HEK293 (cell line): ENCODE results near the gene DCST2.

Source experiments
- CTCF ChIA-PET: fragments of 350-600 bp; formaldehyde crosslinking; extraction: SDS; loops from one replicate; lab custom pipeline; 2021; ENCODE audit warnings: antibody characterized with exemption; lab: Yijun Ruan, JAX
- POLR2A ChIA-PET: fragments of 300-600 bp; formaldehyde crosslinking; extraction: SDS; loops from one replicate; lab custom pipeline; 2020; ENCODE audit warnings: antibody characterized with exemption, inconsistent platforms; lab: Yijun Ruan, JAX
- H3K27ac ChIP-seq: fragments of 200-500 bp; sonication (Bioruptor generic); 2 replicates; pipeline ENCODE4 v1.5.1; 2014; ENCODE audit warnings: low read depth, low read length, control low read depth, inconsistent platforms; ENCODE audit errors: extremely low read depth
- H3K36me3 ChIP-seq, 2 experiments: fragments of 200-500 bp in 1 of 2; sonication (Bioruptor generic) in 1 of 2; 1 replicate in 1 of 2; 2 replicates in 1 of 2; pipeline ENCODE4 v1.5.1; 2014 to 2017; ENCODE audit warnings: inconsistent platforms in 2 of 2, low read length in 2 of 2; ENCODE audit not compliant: control insufficient read depth in 2 of 2, insufficient read depth in 1 of 2
- H3K4me1 ChIP-seq: fragments of 200-500 bp; sonication (Bioruptor generic); 2 replicates; pipeline ENCODE4 v1.5.1; 2014; ENCODE audit warnings: mild to moderate bottlenecking, low read length, inconsistent platforms; ENCODE audit not compliant: control insufficient read depth, insufficient read depth
- H3K4me3 ChIP-seq: 2 replicates; pipeline ENCODE4 v1.5.1; 2011; ENCODE audit warnings: low read depth, mild to moderate bottlenecking, control low read depth, low read length, moderate library complexity
- H3K9me3 ChIP-seq: fragments of 200-500 bp; sonication (Bioruptor generic); 2 replicates; pipeline ENCODE4 v1.5.1; 2014; ENCODE audit warnings: low read depth, low read length, inconsistent platforms; ENCODE audit not compliant: control insufficient read depth, insufficient read depth
- ATF2 ChIP-seq: fragments of 450-650 bp; formaldehyde crosslinking; IDR thresholded peaks from 2 replicates; pipeline ENCODE4 v1.5.1; 2016; ENCODE audit warnings: missing biosample characterization, missing genetic modification characterization, low read depth
- CTCF ChIP-seq: fragments of 450-650 bp; formaldehyde crosslinking; IDR thresholded peaks from 2 replicates; pipeline ENCODE4 v1.5.1; 2016; ENCODE audit warnings: missing biosample characterization, missing genetic modification characterization
- GFI1B ChIP-seq: fragments of 450-650 bp; formaldehyde crosslinking; IDR thresholded peaks from 2 replicates; pipeline ENCODE4 v1.5.1; 2016; ENCODE audit warnings: missing biosample characterization, missing genetic modification characterization
- ZBTB17 ChIP-seq: fragments of 450-650 bp; formaldehyde crosslinking; IDR thresholded peaks from 2 replicates; pipeline ENCODE4 v1.5.1; 2016; ENCODE audit warnings: missing biosample characterization, missing genetic modification characterization
- ZBTB7A ChIP-seq: fragments of 450-650 bp; formaldehyde crosslinking; IDR thresholded peaks from 2 replicates; pipeline ENCODE4 v1.5.1; 2016; ENCODE audit warnings: low read depth, missing biosample characterization, missing genetic modification characterization
- ZIC2 ChIP-seq: fragments of 450-650 bp; formaldehyde crosslinking; IDR thresholded peaks from 2 replicates; pipeline ENCODE4 v1.5.1; 2016; ENCODE audit warnings: missing biosample characterization, missing genetic modification characterization
- ZNF112 ChIP-seq: fragments of 450-650 bp; formaldehyde crosslinking; IDR thresholded peaks from 2 replicates; pipeline ENCODE4 v1.5.0; 2017; ENCODE audit warnings: missing biosample characterization, missing genetic modification characterization
- ZNF132 ChIP-seq: fragments of 450-650 bp; formaldehyde crosslinking; IDR thresholded peaks from 2 replicates; pipeline ENCODE4 v1.5.1; 2017; ENCODE audit warnings: missing biosample characterization, missing genetic modification characterization, borderline replicate concordance
- ZNF140 ChIP-seq: fragments of 450-650 bp; formaldehyde crosslinking; IDR thresholded peaks from 2 replicates; pipeline ENCODE4 v1.5.1; 2016; ENCODE audit warnings: missing biosample characterization, missing genetic modification characterization
- ZNF184 ChIP-seq: fragments of 450-650 bp; IDR thresholded peaks from 2 replicates; pipeline ENCODE4 v1.5.1; 2018; ENCODE audit warnings: missing biosample characterization, mild to moderate bottlenecking, missing genetic modification characterization
- ZNF248 ChIP-seq: fragments of 450-650 bp; formaldehyde crosslinking; IDR thresholded peaks from 2 replicates; pipeline ENCODE4 v1.5.1; 2017; ENCODE audit warnings: missing biosample characterization, missing genetic modification characterization
- ZNF366 ChIP-seq: fragments of 450-650 bp; formaldehyde crosslinking; conservative IDR thresholded peaks from 2 replicates; pipeline ENCODE4 v1.5.1; 2016; ENCODE audit warnings: missing biosample characterization, missing genetic modification characterization
- ZNF513 ChIP-seq: fragments of 450-650 bp; IDR thresholded peaks from 2 replicates; pipeline ENCODE4 v1.5.1; 2018; ENCODE audit warnings: missing biosample characterization, missing genetic modification characterization
- ZNF529 ChIP-seq: fragments of 450-650 bp; formaldehyde crosslinking; IDR thresholded peaks from 2 replicates; pipeline ENCODE4 v1.5.1; 2017; ENCODE audit warnings: missing genetic modification characterization, missing biosample characterization; ENCODE audit not compliant: insufficient replicate concordance
- ZNF747 ChIP-seq: fragments of 450-650 bp; formaldehyde crosslinking; IDR thresholded peaks from 2 replicates; pipeline ENCODE4 v1.5.1; 2016; ENCODE audit warnings: missing biosample characterization, missing genetic modification characterization
- ZNF768 ChIP-seq: fragments of 450-650 bp; formaldehyde crosslinking; IDR thresholded peaks from 2 replicates; pipeline ENCODE4 v1.5.1; 2018; ENCODE audit warnings: missing biosample characterization, mild to moderate bottlenecking, missing genetic modification characterization
- ZNF785 ChIP-seq: fragments of 450-650 bp; formaldehyde crosslinking; IDR thresholded peaks from 2 replicates; pipeline ENCODE4 v1.5.1; 2016; ENCODE audit warnings: missing biosample characterization, missing genetic modification characterization
- ZNF830 ChIP-seq: fragments of 450-650 bp; IDR thresholded peaks from 2 replicates; pipeline ENCODE4 v1.5.0; 2018; ENCODE audit warnings: missing biosample characterization, missing genetic modification characterization, low read depth, mild to moderate bottlenecking, moderate library complexity
- ZNF843 ChIP-seq: fragments of 450-650 bp; formaldehyde crosslinking; IDR thresholded peaks from 2 replicates; pipeline ENCODE4 v1.5.1; 2016; ENCODE audit warnings: missing biosample characterization, missing genetic modification characterization
- ZSCAN23 ChIP-seq: fragments of 450-650 bp; formaldehyde crosslinking; IDR thresholded peaks from 2 replicates; pipeline ENCODE4 v1.5.1; 2016; ENCODE audit warnings: missing biosample characterization, missing genetic modification characterization
- ZXDB ChIP-seq: fragments of 450-650 bp; formaldehyde crosslinking; IDR thresholded peaks from 2 replicates; pipeline ENCODE4 v1.5.1; 2016; ENCODE audit warnings: missing biosample characterization, missing genetic modification characterization
- TF ChIP-seq, protein P1 (sequence below): fragments of 450-650 bp; formaldehyde crosslinking; IDR thresholded peaks from 2 replicates; pipeline ENCODE4 v1.5.1; 2017; ENCODE audit warnings: missing biosample characterization, missing genetic modification characterization
- TF ChIP-seq, protein P2 (sequence below): fragments of 450-650 bp; formaldehyde crosslinking; IDR thresholded peaks from 2 replicates; pipeline ENCODE4 v1.5.1; 2017; ENCODE audit warnings: missing biosample characterization, missing genetic modification characterization
- TF ChIP-seq, protein P3 (sequence below): fragments of 450-650 bp; formaldehyde crosslinking; IDR thresholded peaks from 2 replicates; pipeline ENCODE4 v1.5.0; 2017; ENCODE audit warnings: missing biosample characterization, missing genetic modification characterization, borderline replicate concordance
- TF ChIP-seq, protein P4 (sequence below): fragments of 450-650 bp; formaldehyde crosslinking; optimal IDR thresholded peaks from 2 replicates; pipeline ENCODE3; 2016; ENCODE audit warnings: missing biosample characterization, mild to moderate bottlenecking, missing genetic modification characterization

The DCST2 gene

DNA sequence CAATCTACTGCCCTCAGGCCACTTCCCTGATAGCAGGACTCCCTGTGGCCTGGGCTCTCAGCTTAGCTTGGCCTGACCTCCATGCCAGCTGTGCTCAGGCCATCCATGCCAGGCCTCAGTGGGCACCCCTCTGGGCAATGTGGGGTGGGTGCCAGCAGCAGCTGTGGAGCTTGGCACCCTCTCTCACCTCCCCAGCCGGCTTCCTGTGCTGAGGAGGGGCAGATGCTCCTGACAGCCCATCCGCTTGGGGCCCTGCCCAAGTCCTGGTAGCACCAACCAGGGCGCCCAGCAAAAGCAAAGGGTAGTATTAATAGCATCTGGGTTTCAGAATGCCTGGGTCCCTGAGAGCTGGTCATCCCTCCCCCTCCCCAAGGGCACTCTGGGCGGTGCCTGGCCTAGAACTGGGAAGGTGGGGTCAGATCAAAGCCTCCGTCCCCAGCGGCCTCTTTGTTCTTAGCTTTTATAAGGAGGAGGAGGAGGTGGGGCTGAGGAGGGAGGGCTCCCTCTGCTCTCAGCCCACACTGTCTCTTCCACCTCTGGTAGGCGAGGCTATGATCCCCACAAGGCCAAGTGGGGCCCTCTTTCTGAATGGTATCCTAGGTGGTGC is 36.1 kb upstream of the DCST2 start (continued):
- TF ChIP-seq ZNF513 (tag by site-specific recombination): peak; percentile 62
- TF ChIP-seq ZNF112 (tag by site-specific recombination): no peak
- no peak for TF ChIP-seq ZNF366 (tag by site-specific recombination)
- TF ChIP-seq, protein P1, sequence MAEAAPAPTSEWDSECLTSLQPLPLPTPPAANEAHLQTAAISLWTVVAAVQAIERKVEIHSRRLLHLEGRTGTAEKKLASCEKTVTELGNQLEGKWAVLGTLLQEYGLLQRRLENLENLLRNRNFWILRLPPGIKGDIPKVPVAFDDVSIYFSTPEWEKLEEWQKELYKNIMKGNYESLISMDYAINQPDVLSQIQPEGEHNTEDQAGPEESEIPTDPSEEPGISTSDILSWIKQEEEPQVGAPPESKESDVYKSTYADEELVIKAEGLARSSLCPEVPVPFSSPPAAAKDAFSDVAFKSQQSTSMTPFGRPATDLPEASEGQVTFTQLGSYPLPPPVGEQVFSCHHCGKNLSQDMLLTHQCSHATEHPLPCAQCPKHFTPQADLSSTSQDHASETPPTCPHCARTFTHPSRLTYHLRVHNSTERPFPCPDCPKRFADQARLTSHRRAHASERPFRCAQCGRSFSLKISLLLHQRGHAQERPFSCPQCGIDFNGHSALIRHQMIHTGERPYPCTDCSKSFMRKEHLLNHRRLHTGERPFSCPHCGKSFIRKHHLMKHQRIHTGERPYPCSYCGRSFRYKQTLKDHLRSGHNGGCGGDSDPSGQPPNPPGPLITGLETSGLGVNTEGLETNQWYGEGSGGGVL (tag by site-specific recombination): peak; percentile 35; the same call in 1 of the 2 replicates
- TF ChIP-seq ZNF747 (tag by site-specific recombination): no peak
- TF ChIP-seq, protein P2, sequence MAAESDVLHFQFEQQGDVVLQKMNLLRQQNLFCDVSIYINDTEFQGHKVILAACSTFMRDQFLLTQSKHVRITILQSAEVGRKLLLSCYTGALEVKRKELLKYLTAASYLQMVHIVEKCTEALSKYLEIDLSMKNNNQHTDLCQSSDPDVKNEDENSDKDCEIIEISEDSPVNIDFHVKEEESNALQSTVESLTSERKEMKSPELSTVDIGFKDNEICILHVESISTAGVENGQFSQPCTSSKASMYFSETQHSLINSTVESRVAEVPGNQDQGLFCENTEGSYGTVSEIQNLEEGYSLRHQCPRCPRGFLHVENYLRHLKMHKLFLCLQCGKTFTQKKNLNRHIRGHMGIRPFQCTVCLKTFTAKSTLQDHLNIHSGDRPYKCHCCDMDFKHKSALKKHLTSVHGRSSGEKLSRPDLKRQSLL (tag by site-specific recombination): no peak
- TF ChIP-seq ZNF529 (tag by site-specific recombination): no peak
- TF ChIP-seq CTCF (tag by site-specific recombination): no peak

GRCh38 chr1:155068599-155068998 is 35.0 kb upstream of the DCST2 start:
- H3K4me3 ChIP-seq: no peak overlapping the region
- ChIA-PET POLR2A (no interaction called here), CTCF (interaction anchor here (0.7 to 2.0 kb wide), 2 partner anchors 53 to 99 kb away, joined by 3 to 8 read pairs; no protein-coding TSS in a partner anchor)
- peaks cover 0 to 5% of the 10 kb centered on the region in 2 experiments; a peak in 1 of 3 replicates for H3K36me3 ChIP-seq
- H3K27ac ChIP-seq: no peak overlapping the region
- no peaks in the 10 kb centered on the region for H3K9me3 ChIP-seq
- peaks cover 3% of the 10 kb centered on the region for H3K4me1 ChIP-seq
- no peak for TF ChIP-seq ZNF768 (tag by site-specific recombination)
- TF ChIP-seq ZNF184: no peak
- TF ChIP-seq, protein P3, sequence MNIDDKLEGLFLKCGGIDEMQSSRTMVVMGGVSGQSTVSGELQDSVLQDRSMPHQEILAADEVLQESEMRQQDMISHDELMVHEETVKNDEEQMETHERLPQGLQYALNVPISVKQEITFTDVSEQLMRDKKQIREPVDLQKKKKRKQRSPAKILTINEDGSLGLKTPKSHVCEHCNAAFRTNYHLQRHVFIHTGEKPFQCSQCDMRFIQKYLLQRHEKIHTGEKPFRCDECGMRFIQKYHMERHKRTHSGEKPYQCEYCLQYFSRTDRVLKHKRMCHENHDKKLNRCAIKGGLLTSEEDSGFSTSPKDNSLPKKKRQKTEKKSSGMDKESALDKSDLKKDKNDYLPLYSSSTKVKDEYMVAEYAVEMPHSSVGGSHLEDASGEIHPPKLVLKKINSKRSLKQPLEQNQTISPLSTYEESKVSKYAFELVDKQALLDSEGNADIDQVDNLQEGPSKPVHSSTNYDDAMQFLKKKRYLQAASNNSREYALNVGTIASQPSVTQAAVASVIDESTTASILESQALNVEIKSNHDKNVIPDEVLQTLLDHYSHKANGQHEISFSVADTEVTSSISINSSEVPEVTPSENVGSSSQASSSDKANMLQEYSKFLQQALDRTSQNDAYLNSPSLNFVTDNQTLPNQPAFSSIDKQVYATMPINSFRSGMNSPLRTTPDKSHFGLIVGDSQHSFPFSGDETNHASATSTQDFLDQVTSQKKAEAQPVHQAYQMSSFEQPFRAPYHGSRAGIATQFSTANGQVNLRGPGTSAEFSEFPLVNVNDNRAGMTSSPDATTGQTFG (tag by site-specific recombination): no peak
- TF ChIP-seq, protein P4, sequence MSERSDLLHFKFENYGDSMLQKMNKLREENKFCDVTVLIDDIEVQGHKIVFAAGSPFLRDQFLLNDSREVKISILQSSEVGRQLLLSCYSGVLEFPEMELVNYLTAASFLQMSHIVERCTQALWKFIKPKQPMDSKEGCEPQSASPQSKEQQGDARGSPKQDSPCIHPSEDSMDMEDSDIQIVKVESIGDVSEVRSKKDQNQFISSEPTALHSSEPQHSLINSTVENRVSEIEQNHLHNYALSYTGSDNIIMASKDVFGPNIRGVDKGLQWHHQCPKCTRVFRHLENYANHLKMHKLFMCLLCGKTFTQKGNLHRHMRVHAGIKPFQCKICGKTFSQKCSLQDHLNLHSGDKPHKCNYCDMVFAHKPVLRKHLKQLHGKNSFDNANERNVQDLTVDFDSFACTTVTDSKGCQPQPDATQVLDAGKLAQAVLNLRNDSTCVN (tag by site-specific recombination): no peak
- peak; percentile 75 for TF ChIP-seq ATF2 (tag by site-specific recombination)
- TF ChIP-seq ZBTB17 (tag by site-specific recombination): no peak
- no peak for TF ChIP-seq ZXDB (tag by site-specific recombination)
- TF ChIP-seq ZNF830 (tag by site-specific recombination): no peak
- TF ChIP-seq ZNF140: no peak
- TF ChIP-seq ZNF248 (tag by site-specific recombination): no peak
- no peak for TF ChIP-seq ZSCAN23
- no peak for TF ChIP-seq GFI1B (tag by site-specific recombination)
- no peak for TF ChIP-seq ZBTB7A (tag by site-specific recombination)
- TF ChIP-seq ZNF132: no peak
- TF ChIP-seq ZNF785 (tag by site-specific recombination): no peak
- TF ChIP-seq ZNF843 (tag by site-specific recombination): no peak
- TF ChIP-seq ZIC2 (tag by site-specific recombination): peak; percentile 27; the same call in 1 of the 2 replicates
